GM18505 (cell line): Measurements from ENCODE around the gene RAF1.

ENCODE experiments used
- ATAC-seq: cut with Tn5 transposase; IDR thresholded peaks from one replicate; pipeline ENCODE4 v1.9.1; 2021; ENCODE audit not compliant: unreplicated experiment
- POLR2A ChIP-seq: IDR thresholded peaks from 4 replicates; pipeline ENCODE4 v1.6.1; 2011; ENCODE audit warnings: borderline replicate concordance; ENCODE audit not compliant: insufficient read depth, insufficient read length; ENCODE audit errors: extremely low read depth

Gene RAF1

GRCh38 chr3:12569836-12570235, 94.1 kb downstream of the RAF1 start:
- no peak for TF ChIP-seq POLR2A
- ATAC-seq, result no peak

GRCh38 chr3:12568747-12569146, 95.2 kb downstream of the RAF1 start:
- no peak for ATAC-seq
- no peak for TF ChIP-seq POLR2A

GRCh38 chr3:12566976-12567375, 96.9 kb downstream of the RAF1 start:
- no peak for ATAC-seq
- TF ChIP-seq POLR2A, result no peak

GRCh38 chr3:12562451-12562850, 101.5 kb downstream of the RAF1 start:
- no peak for ATAC-seq
- TF ChIP-seq POLR2A, result no peak

- TF ChIP-seq POLR2A, result no peak
- no peak for ATAC-seq
Measured at GRCh38 chr3:12561397-12561796, 102.5 kb downstream of the RAF1 start.

- peak; percentile 29 for TF ChIP-seq POLR2A
- ATAC-seq, result peak; percentile 31
Measured at GRCh38 chr3:12560505-12561190, 103.3 kb downstream of the RAF1 start.

- TF ChIP-seq POLR2A, result no peak
- no peak for ATAC-seq
Measured at GRCh38 chr3:12559520-12559919, 104.4 kb downstream of the RAF1 start.

- no peak for TF ChIP-seq POLR2A
- no peak for ATAC-seq
Measured at GRCh38 chr3:12558706-12559105, 105.2 kb downstream of the RAF1 start.

- no peak for TF ChIP-seq POLR2A
Measured at GRCh38 chr3:12557473-12558100, 106.3 kb downstream of the RAF1 start.

GRCh38 chr3:12556690-12557472, 107.0 kb downstream of the RAF1 start, which contains the start of gene MKRN2:
MKRN2 (plus strand) TSS chr3:12557087; CDS start chr3:12557151, 64 bp downstream.
- peak; percentile 99 for TF ChIP-seq POLR2A
- ATAC-seq, result peak; percentile 77

More at GRCh38 chr3:12557473-12558100, 106.3 kb downstream of the RAF1 start:
- no peak for ATAC-seq

GRCh38 chr3:12556314-12556689, 107.6 kb downstream of the RAF1 start:
- no peak for TF ChIP-seq POLR2A
- ATAC-seq, result no peak

- no peak for ATAC-seq
- TF ChIP-seq POLR2A, result no peak
Measured at GRCh38 chr3:12553921-12554391, 110.0 kb downstream of the RAF1 start.

- TF ChIP-seq POLR2A, result no peak
- no peak for ATAC-seq
Measured at GRCh38 chr3:12549971-12550760, 113.8 kb downstream of the RAF1 start.
